Tibial artery (tissue), 4 donors: ENCODE data around the gene NUDT19.
"Not testable (repeated sequence)": the region's sequence is repeated elsewhere in the genome, so short reads cannot be mapped to it uniquely, and the experiment has no call there.

ENCODE experiments used
- DNase-seq, 2 donors: peaks; one replicate each; pipeline ENCODE4 v3.0.0-alpha.2; 2019
- H3K27ac ChIP-seq, 2 donors: fragments of 200-600 bp; sonication (generic) in 1 of 2; 1 replicate in 1 of 2; 2 replicates in 1 of 2; pipeline ENCODE4 v1.5.1; 2018 to 2019; ENCODE audit warnings: mild to moderate bottlenecking in 1 of 2
- H3K27me3 ChIP-seq, 2 donors: fragments of 200-600 bp; sonication (generic) in 1 of 2; one replicate each; pipeline versions ENCODE4 v1.5.1 to v1.6.0; 2016 to 2019
- H3K36me3 ChIP-seq, 3 donors: fragments of 200-600 bp; sonication (generic) in 2 of 3; one replicate each; pipeline ENCODE4 v1.5.1; 2016 to 2019; ENCODE audit warnings: mild to moderate bottlenecking in 2 of 3
- H3K4me1 ChIP-seq, 4 donors: fragments of 200-600 bp; sonication (generic) in 2 of 4; 1 replicate in 3 of 4; 2 replicates in 1 of 4; pipeline ENCODE4 v1.5.1; 2016 to 2019
- H3K4me3 ChIP-seq, 2 donors: fragments of 200-600 bp; sonication (generic) in 1 of 2; 1 replicate in 1 of 2; 2 replicates in 1 of 2; pipeline ENCODE4 v1.5.1; 2018 to 2019; ENCODE audit warnings: mild to moderate bottlenecking in 2 of 2
- H3K9me3 ChIP-seq, 3 donors: fragments of 200-600 bp; sonication (generic) in 1 of 3; one replicate each; pipeline ENCODE4 v1.5.1; 2016 to 2019
- CTCF ChIP-seq, 2 experiments: fragments of 200-600 bp in 1 of 2; fragments of 450-650 bp in 1 of 2; IDR thresholded peaks; one replicate each; pipeline ENCODE4 v1.5.1; 2017 to 2019; ENCODE audit warnings: antibody characterized with exemption in 2 of 2, mild to moderate bottlenecking in 1 of 2, moderate library complexity in 1 of 2
- intact Hi-C: fragments of 100-400 bp; cut with DNase I; formaldehyde crosslinking; loops from one replicate; pipeline ENCODE4 v1.15.0; 2023; ENCODE audit warnings: low total_unique reads

The NUDT19 gene

GRCh38 chr19:32743447-32743846 is 51.8 kb downstream of the NUDT19 start:
- no peaks in the 10 kb centered on the region for H3K9me3 ChIP-seq
- no peak overlapping the region for H3K27ac ChIP-seq
- TF ChIP-seq CTCF (IDR thresholded peaks at IDR 0.05) = no peak
- peaks cover 0 to 10% of the 10 kb centered on the region in 2 donors for H3K27me3 ChIP-seq
- no peaks in the 10 kb centered on the region for H3K4me1 ChIP-seq
- intact Hi-C loops = no loop called here
- DNase-seq = no peak
- no peaks in the 10 kb centered on the region for H3K36me3 ChIP-seq
- H3K4me3 ChIP-seq = no peak overlapping the region

- Histone ChIP-seq H3K36me3 (no peaks in the 10 kb centered on the region), H3K9me3 (no peaks in the 10 kb centered on the region), H3K4me3 (no peak overlapping the region), H3K4me1 (no peaks in the 10 kb centered on the region), H3K27ac (no peak overlapping the region), H3K27me3 (peaks cover 0 to 12% of the 10 kb centered on the region in 2 donors)
- DNase-seq = no peak
- intact Hi-C loops = no loop called here
- TF ChIP-seq CTCF (IDR thresholded peaks at IDR 0.05) = no peak
These were observed 53.1 kb downstream of the NUDT19 start for GRCh38 chr19:32744555-32745325.

- H3K27ac ChIP-seq, H3K4me1 ChIP-seq, intact Hi-C loops, H3K9me3 ChIP-seq, DNase-seq, H3K4me3 ChIP-seq, H3K36me3 ChIP-seq: not testable (repeated sequence)
- H3K27me3 ChIP-seq = peaks cover 0 to 12% of the 10 kb centered on the region in 2 donors
These were observed 54.1 kb downstream of the NUDT19 start for GRCh38 chr19:32745594-32746251.

GRCh38 chr19:32746631-32747196 is 55.1 kb downstream of the NUDT19 start:
- H3K4me1 ChIP-seq, H3K36me3 ChIP-seq, intact Hi-C loops, H3K4me3 ChIP-seq, H3K27ac ChIP-seq, DNase-seq, H3K9me3 ChIP-seq: not testable (repeated sequence)
- H3K27me3 ChIP-seq = peaks cover 0 to 12% of the 10 kb centered on the region in 2 donors

GRCh38 chr19:32748497-32748896 is 56.9 kb downstream of the NUDT19 start:
- TF ChIP-seq CTCF (IDR thresholded peaks at IDR 0.05) = no peak
- Histone ChIP-seq H3K4me1 (no peaks in the 10 kb centered on the region), H3K4me3 (no peak overlapping the region), H3K27ac (no peak overlapping the region), H3K27me3 (peaks cover 0 to 12% of the 10 kb centered on the region in 2 donors), H3K36me3 (no peaks in the 10 kb centered on the region), H3K9me3 (no peaks in the 10 kb centered on the region)
- DNase-seq = no peak
- intact Hi-C loops = no loop called here

GRCh38 chr19:32748948-32749347 is 57.3 kb downstream of the NUDT19 start:
- DNase-seq = no peak
- TF ChIP-seq CTCF (IDR thresholded peaks at IDR 0.05) = no peak
- H3K9me3 ChIP-seq = no peaks in the 10 kb centered on the region
- intact Hi-C loops = no loop called here
- no peaks in the 10 kb centered on the region for H3K36me3 ChIP-seq
- peaks cover 0 to 12% of the 10 kb centered on the region in 2 donors for H3K27me3 ChIP-seq
- H3K4me3 ChIP-seq = no peak overlapping the region
- no peak overlapping the region for H3K27ac ChIP-seq
- no peaks in the 10 kb centered on the region for H3K4me1 ChIP-seq
